Right lobe of liver (tissue), 6 donors: ENCODE results near the gene RPGRIP1. TPM values are rescaled to one million over a fixed set of nuclear protein-coding genes. Genes with fewer than 3 reads are reported as not detected.

Experiments
- ATAC-seq, 4 donors: fragments of 200-7000 bp; cut with Tn5 transposase; one replicate each; pipeline ENCODE4 v1.9.1; 2020; ENCODE audit warnings: mild to moderate bottlenecking in 4 of 4, moderate library complexity in 4 of 4
- DNase-seq, 3 donors: peaks; one replicate each; pipeline ENCODE4 v3.0.0-alpha.2; 2020
- H3K27ac ChIP-seq, 3 donors: fragments of 200-600 bp; one replicate each; pipeline ENCODE4 v1.8.0; 2022
- H3K27me3 ChIP-seq, 2 donors: fragments of 200-600 bp; one replicate each; pipeline ENCODE4 v1.8.0; 2022
- H3K36me3 ChIP-seq, 4 donors: fragments of 200-600 bp; sonication (generic) in 1 of 4; one replicate each; pipeline versions ENCODE4 v1.5.1 to v1.8.0; 2017 to 2022; ENCODE audit warnings: control low read depth in 1 of 4
- H3K4me1 ChIP-seq, 4 donors: fragments of 200-600 bp; sonication (generic) in 1 of 4; one replicate each; pipeline versions ENCODE4 v1.5.1 to v1.8.0; 2017 to 2022; ENCODE audit warnings: control low read depth in 1 of 4
- H3K4me3 ChIP-seq, 3 donors: fragments of 200-600 bp; one replicate each; pipeline ENCODE4 v1.8.0; 2022
- H3K9me3 ChIP-seq, 4 donors: fragments of 200-600 bp; sonication (generic) in 1 of 4; one replicate each; pipeline versions ENCODE4 v1.5.1 to v1.8.0; 2017 to 2022; ENCODE audit warnings: control low read depth in 1 of 4
- CTCF ChIP-seq, 4 donors: fragments of 200-600 bp in 3 of 4; fragments of 450-650 bp in 1 of 4; IDR thresholded peaks; one replicate each; pipeline versions ENCODE4 v1.5.1 to v1.8.0; 2016 to 2022; ENCODE audit warnings: antibody characterized with exemption in 4 of 4, mild to moderate bottlenecking in 2 of 4
- POLR2A ChIP-seq: fragments of 450-650 bp; IDR thresholded peaks from one replicate; pipeline ENCODE4 v1.6.1; 2017; ENCODE audit warnings: antibody characterized with exemption, mild to moderate bottlenecking
- WGBS: methylation state at CpG from one replicate; pipeline ENCODE4 v1.1.6; 2018; ENCODE audit warnings: low coverage, low lambda C conversion rate; ENCODE audit not compliant: insufficient coverage; ENCODE audit errors: missing lambda C conversion rate; 5-methylcytosine and 5-hydroxymethylcytosine counted together
- intact Hi-C, 2 donors: fragments of 100-400 bp; cut with DNase I; formaldehyde crosslinking; loops; one replicate each; pipeline versions ENCODE4 v1.11.2 to v1.14.1; 2022
- total RNA-seq, 6 experiments: library from RNA; depleted of rRNA in 2 of 6; stranded (reverse); fragments of >200 nt in 2 of 6; fragmentation: NEBNext Ultra II Directional in 3 of 6; extraction: Animal tissue kit (Norgen Biotek cat#: 25700) in 3 of 6; gene quantifications; one replicate each; pipeline versions ENCODE4 v1.1.0 to v1.2.4, GENCODE V29; 2016 to 2023
- donor health status: DM: no; HTN: yes; CAD: no.
- donor health status: DM: no; HTN: no; CAD: no.
- donor health status: DM: no; HTN: no; CAD: no.
- donor health status: DM: no; HTN: yes; CAD: no.
- donor health status: DM: no; HTN: yes; CAD: no.

Gene RPGRIP1
- total RNA-seq, 6 experiments from 2014 or later, result 0.22 to 1.8 (median 1.0) TPM

GRCh38 chr14:21257394-21257909 lies 22.4 kb upstream of the RPGRIP1 start:
- Histone ChIP-seq H3K4me3 (no peak overlapping the region), H3K4me1 (peaks cover 0 to 62% (median 19%) of the 10 kb centered on the region in 4 donors), H3K27ac (peak overlapping the region in 1 of 3 donors; percentile 10), H3K9me3 (no peaks in the 10 kb centered on the region), H3K27me3 (no peaks in the 10 kb centered on the region), H3K36me3 (peaks cover 8 to 73% (median 35%) of the 10 kb centered on the region in 4 donors)
- TF ChIP-seq CTCF (IDR thresholded peaks at IDR 0.05) (no peak), POLR2A (no peak)
- no peak for DNase-seq
- ATAC-seq, result peak; percentile 51 to 63 (median 55)
- 33% methylated on average over 7 of the region's 7 CpGs for WGBS
- intact Hi-C loops, result loop anchor here in 1 of 2 donors (10.0 kb wide), 1 partner anchor 53 kb away; no protein-coding TSS in a partner anchor

- H3K4me1 ChIP-seq, result peaks cover 0 to 67% (median 21%) of the 10 kb centered on the region in 4 donors
- H3K9me3 ChIP-seq, result no peaks in the 10 kb centered on the region
- no peak overlapping the region for H3K4me3 ChIP-seq
- no peak overlapping the region for H3K27ac ChIP-seq
- intact Hi-C loops, result loop anchor here in 1 of 2 donors (10.0 kb wide), 1 partner anchor 53 kb away; no protein-coding TSS in a partner anchor
- H3K36me3 ChIP-seq, result peaks cover 8 to 77% (median 36%) of the 10 kb centered on the region in 4 donors
- ATAC-seq, result peak in 1 of 4 donors; percentile 31
- no peaks in the 10 kb centered on the region for H3K27me3 ChIP-seq
- 58% methylated on average over 10 of the region's 10 CpGs for WGBS
- no peak for DNase-seq
- TF ChIP-seq CTCF (IDR thresholded peaks at IDR 0.05), result no peak
- TF ChIP-seq POLR2A, result no peak
These were observed 21.6 kb upstream of the RPGRIP1 start for GRCh38 chr14:21258005-21258888.

- H3K27me3 ChIP-seq, result no peaks in the 10 kb centered on the region
- intact Hi-C loops, result loop anchor here in 1 of 2 donors (10.0 kb wide), 1 partner anchor 54 kb away; no protein-coding TSS in a partner anchor
- H3K4me1 ChIP-seq, result peaks cover 0 to 76% (median 26%) of the 10 kb centered on the region in 4 donors
- TF ChIP-seq CTCF (IDR thresholded peaks at IDR 0.05) (no peak), POLR2A (no peak)
- H3K4me3 ChIP-seq, result no peak overlapping the region
- ATAC-seq, result no peak
- no peak for DNase-seq
- no peak overlapping the region for H3K27ac ChIP-seq
- H3K36me3 ChIP-seq, result peaks cover 8 to 78% (median 36%) of the 10 kb centered on the region in 4 donors
- no peaks in the 10 kb centered on the region for H3K9me3 ChIP-seq
- 80% methylated on average over 5 of the region's 5 CpGs for WGBS
These were observed 20.7 kb upstream of the RPGRIP1 start for GRCh38 chr14:21258889-21259787.

- H3K4me3 ChIP-seq, result no peak overlapping the region
- no peaks in the 10 kb centered on the region for H3K9me3 ChIP-seq
- ATAC-seq, result no peak
- 77% methylated on average over 1 of the region's 1 CpG for WGBS
- intact Hi-C loops, result no loop called here
- no peaks in the 10 kb centered on the region for H3K27me3 ChIP-seq
- DNase-seq, result no peak
- no peak overlapping the region for H3K27ac ChIP-seq
- peaks cover 0 to 84% (median 33%) of the 10 kb centered on the region in 4 donors for H3K4me1 ChIP-seq
- TF ChIP-seq CTCF (IDR thresholded peaks at IDR 0.05) (no peak), POLR2A (no peak)
- peaks cover 8 to 82% (median 26%) of the 10 kb centered on the region in 4 donors for H3K36me3 ChIP-seq
These were observed 18.1 kb upstream of the RPGRIP1 start for GRCh38 chr14:21261824-21262223.
